Endothelial cell of umbilical vein (primary cell): Measurements from ENCODE around the gene MYO7B. TPM values are rescaled to one million over a fixed set of nuclear protein-coding genes. Genes with fewer than 3 reads are reported as not detected.

ENCODE experiments used
- BruUV-seq: library from RNA; stranded (reverse); fragments of 400-500 nt; replicated peaks from 2 replicates; lab custom pipeline; 2021; lab: Mats Ljungman, UMichigan
- CTCF ChIA-PET: fragments of 300-600, 350-600 bp; sonication (Branson Sonifier 250); formaldehyde crosslinking; loops from one replicate; lab custom pipeline; 2021; ENCODE audit warnings: antibody characterized with exemption, inconsistent platforms; lab: Charles Lee
- POLR2A ChIA-PET: fragments of 300-600, 350-600 bp; sonication (Branson Sonifier 250); formaldehyde crosslinking; loops from one replicate; lab custom pipeline; 2021; ENCODE audit warnings: antibody characterized with exemption, inconsistent platforms; lab: Charles Lee
- DNase-seq: peaks from one replicate; pipeline ENCODE4 v3.0.0-alpha.2; 2011; ENCODE audit warnings: low read depth, low spot score
- FAIRE-seq: peaks from 2 replicates; lab custom pipeline; 2011; peaks lifted over from hg19 to GRCh38; lab: Jason Lieb, UNC
- H2AFZ ChIP-seq: 2 replicates; pipeline ENCODE4 v1.6.0; 2012; ENCODE audit warnings: low read depth, low read length, control low read depth, inconsistent platforms
- H3K27ac ChIP-seq: 2 replicates; pipeline ENCODE4 v1.5.1; 2011; ENCODE audit warnings: low read depth, mild to moderate bottlenecking, control low read depth, low read length, moderate library complexity; ENCODE audit not compliant: insufficient read depth
- H3K27me3 ChIP-seq, 2 experiments: 2 replicates each; pipeline versions ENCODE4 v1.6.0 to v1.6.1; 2011; ENCODE audit warnings: low read length in 2 of 2, mixed read lengths in 1 of 2; ENCODE audit not compliant: control insufficient read depth in 2 of 2, insufficient read depth in 2 of 2
- H3K36me3 ChIP-seq, 2 experiments: 2 replicates in 1 of 2; 3 replicates in 1 of 2; pipeline ENCODE4 v1.5.1; 2011; ENCODE audit warnings: low read length in 2 of 2, mild to moderate bottlenecking in 1 of 2, moderate library complexity in 1 of 2; ENCODE audit not compliant: control insufficient read depth in 2 of 2, insufficient read depth in 2 of 2; ENCODE audit errors: extremely low read depth in 1 of 2
- H3K4me1 ChIP-seq: 3 replicates; pipeline ENCODE4 v1.5.1; 2011; ENCODE audit warnings: mild to moderate bottlenecking, low read length; ENCODE audit not compliant: control insufficient read depth, insufficient read depth; ENCODE audit errors: extremely low read depth
- H3K4me2 ChIP-seq: 2 replicates; pipeline ENCODE4 v1.6.1; 2011; ENCODE audit warnings: low read length, control low read depth, mixed read lengths; ENCODE audit not compliant: insufficient read depth
- H3K4me3 ChIP-seq, 3 experiments: fragments of 200-600 bp in 1 of 3; sonication (generic), shearing (Covaris generic) in 1 of 3; replicated peaks in 1 of 3; 2 replicates each; pipeline ENCODE4 v1.5.1; 2011 to 2016; ENCODE audit warnings: control low read depth in 3 of 3, low read length in 3 of 3, mild to moderate bottlenecking in 2 of 3, inconsistent platforms in 1 of 3, low read depth in 1 of 3, moderate library complexity in 1 of 3; ENCODE audit not compliant: insufficient read depth in 1 of 3
- H3K79me2 ChIP-seq: 2 replicates; pipeline ENCODE4 v1.6.0; 2012; ENCODE audit warnings: low read length, inconsistent platforms; ENCODE audit not compliant: control insufficient read depth, insufficient read depth
- H3K9ac ChIP-seq: replicated peaks from 2 replicates; pipeline ENCODE3; 2011; ENCODE audit warnings: low read length, control low read depth; ENCODE audit not compliant: insufficient read depth; ENCODE audit errors: extremely low read depth
- H3K9me1 ChIP-seq: replicated peaks from 3 replicates; pipeline ENCODE4 v1.6.0; 2011; ENCODE audit warnings: mild to moderate bottlenecking, low read length; ENCODE audit not compliant: control insufficient read depth, insufficient read depth; ENCODE audit errors: extremely low read depth
- H3K9me3 ChIP-seq: replicated peaks from 2 replicates; pipeline ENCODE4 v1.5.1; 2012; ENCODE audit warnings: low read length, inconsistent platforms; ENCODE audit not compliant: control insufficient read depth, insufficient read depth
- H4K20me1 ChIP-seq: replicated peaks from 2 replicates; pipeline ENCODE3; 2011; ENCODE audit warnings: mild to moderate bottlenecking, low read length; ENCODE audit not compliant: control insufficient read depth, insufficient read depth; ENCODE audit errors: extremely low read depth
- CTCF ChIP-seq, 2 donors: IDR thresholded peaks; 1 replicate in 1 of 2; 2 replicates in 1 of 2; pipeline ENCODE4 v1.5.1; 2011; ENCODE audit warnings: low read length in 2 of 2, mild to moderate bottlenecking in 2 of 2, moderate library complexity in 2 of 2, control low read depth in 1 of 2, inconsistent platforms in 1 of 2, low read depth in 1 of 2; ENCODE audit not compliant: insufficient read depth in 1 of 2; ENCODE audit errors: extremely low read depth in 1 of 2
- EZH2 ChIP-seq: IDR thresholded peaks from 2 replicates; pipeline ENCODE4 v1.6.1; 2012; ENCODE audit warnings: borderline replicate concordance, low read depth, mild to moderate bottlenecking, moderate library complexity, low read length, inconsistent platforms; ENCODE audit not compliant: severe bottlenecking
- FOS ChIP-seq: IDR thresholded peaks from 2 replicates; pipeline ENCODE4 v1.6.1; 2011; ENCODE audit warnings: mild to moderate bottlenecking, low read length, moderate library complexity, borderline replicate concordance; ENCODE audit not compliant: insufficient read depth
- GATA2 ChIP-seq: IDR thresholded peaks from 2 replicates; pipeline ENCODE4 v1.7.0; 2011; ENCODE audit warnings: low read depth, mild to moderate bottlenecking, moderate library complexity, mixed read lengths, low read length; ENCODE audit not compliant: insufficient read length, insufficient read depth
- JUN ChIP-seq: IDR thresholded peaks from 2 replicates; pipeline ENCODE4 v1.6.1; 2011; ENCODE audit warnings: borderline replicate concordance, low read depth; ENCODE audit not compliant: insufficient read length, insufficient read depth
- MYC ChIP-seq: IDR thresholded peaks from one replicate; pipeline ENCODE4 v1.6.1; 2011; ENCODE audit warnings: mild to moderate bottlenecking, low read depth, low read length
- POLR2A ChIP-seq: IDR thresholded peaks from 2 replicates; pipeline ENCODE4 v1.6.1; 2012; ENCODE audit warnings: low read depth, mild to moderate bottlenecking, control low read depth, low read length
- POLR2AphosphoS5 ChIP-seq: IDR thresholded peaks from 2 replicates; pipeline ENCODE4 v1.6.1; 2012; ENCODE audit warnings: low read depth, mild to moderate bottlenecking, control low read depth, low read length, moderate library complexity; ENCODE audit not compliant: insufficient read depth
- dilution Hi-C: fragments of 300-500 bp; cut with MboI; formaldehyde crosslinking; loops from one replicate; pipeline ENCODE4 v1.15.0; 2019; ENCODE audit warnings: low sequenced_read_pairs; ENCODE audit not compliant: extremely low pct_ligation_motif_present
- intact Hi-C: fragments of 100-400 bp; cut with micrococcal nuclease; formaldehyde crosslinking; loops from one replicate; pipeline ENCODE4 v1.10.0; 2022
- polyA plus RNA-seq, 4 experiments: library from polyadenylated mRNA; depleted of rRNA in 3 of 4; stranded (reverse) in 3 of 4; unstranded in 1 of 4; fragments of >200 nt; gene quantifications; 2 replicates each; pipeline versions ENCODE4 v1.2.1 to v1.2.3, GENCODE V29; 2011 to 2012; ENCODE audit warnings: missing spikeins in 1 of 4
- total RNA-seq: library from RNA; stranded (reverse); gene quantifications from 2 replicates; pipeline ENCODE4 v1.2.3, GENCODE V29; 2021
- TF ChIP-seq, protein P1 (sequence below): IDR thresholded peaks from 2 replicates; pipeline ENCODE4 v1.6.1; 2011; ENCODE audit not compliant: insufficient read depth, insufficient read length

Gene MYO7B
- total and polyA plus RNA-seq, 2 donors (not counting 3 experiments of a cell fraction or from before 2014, with no cell fraction given), result 0.17 TPM; not detected in 1

GRCh38 chr2:127597046-127597983, 61.8 kb downstream of the MYO7B start:
- Histone ChIP-seq H3K4me1 (peaks cover 9% of the 10 kb centered on the region), H3K36me3 (no peaks in the 10 kb centered on the region), H3K27me3 (no peaks in the 10 kb centered on the region), H3K9me1 (no peaks in the 10 kb centered on the region), H3K4me3 (no peak overlapping the region), H4K20me1 (no peaks in the 10 kb centered on the region), H3K4me2 (no peak overlapping the region), H2AFZ (no peak overlapping the region), H3K27ac (no peak overlapping the region), H3K9me3 (no peaks in the 10 kb centered on the region), H3K9ac (no peak overlapping the region), H3K79me2 (no peaks in the 10 kb centered on the region)
- dilution Hi-C loops, result no loop called here
- FAIRE-seq (no peak), DNase-seq (no peak)
- ChIA-PET CTCF (no interaction called here), POLR2A (no interaction called here)
- no TSS peak for BruUV-seq
- TF ChIP-seq FOS, result no peak
- TF ChIP-seq, protein P1, sequence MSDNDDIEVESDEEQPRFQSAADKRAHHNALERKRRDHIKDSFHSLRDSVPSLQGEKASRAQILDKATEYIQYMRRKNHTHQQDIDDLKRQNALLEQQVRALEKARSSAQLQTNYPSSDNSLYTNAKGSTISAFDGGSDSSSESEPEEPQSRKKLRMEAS, result no peak
- no peak for TF ChIP-seq JUN
- no peak for TF ChIP-seq POLR2A
- no peak for TF ChIP-seq GATA2
- TF ChIP-seq EZH2, result no peak
- no peak for TF ChIP-seq MYC
- TF ChIP-seq CTCF (IDR thresholded peaks at IDR 0.05; ENCODE audit: extremely low read depth in 1 of 2, insufficient read depth in 1 of 2, low read depth in 1 of 2, low read length in 2 of 2), result no peak
- no peak for TF ChIP-seq POLR2AphosphoS5
- intact Hi-C loops, result loop anchor here (10.0 kb wide), 1 partner anchor 257 kb away; the partner anchor contains the start of gene POLR2D
